ENCODE measurements around the gene ULK3.

- no peak for TF ChIP-seq POLR2AphosphoS5 (IDR thresholded peaks at IDR 0.05)
- TF ChIP-seq, protein P1, sequence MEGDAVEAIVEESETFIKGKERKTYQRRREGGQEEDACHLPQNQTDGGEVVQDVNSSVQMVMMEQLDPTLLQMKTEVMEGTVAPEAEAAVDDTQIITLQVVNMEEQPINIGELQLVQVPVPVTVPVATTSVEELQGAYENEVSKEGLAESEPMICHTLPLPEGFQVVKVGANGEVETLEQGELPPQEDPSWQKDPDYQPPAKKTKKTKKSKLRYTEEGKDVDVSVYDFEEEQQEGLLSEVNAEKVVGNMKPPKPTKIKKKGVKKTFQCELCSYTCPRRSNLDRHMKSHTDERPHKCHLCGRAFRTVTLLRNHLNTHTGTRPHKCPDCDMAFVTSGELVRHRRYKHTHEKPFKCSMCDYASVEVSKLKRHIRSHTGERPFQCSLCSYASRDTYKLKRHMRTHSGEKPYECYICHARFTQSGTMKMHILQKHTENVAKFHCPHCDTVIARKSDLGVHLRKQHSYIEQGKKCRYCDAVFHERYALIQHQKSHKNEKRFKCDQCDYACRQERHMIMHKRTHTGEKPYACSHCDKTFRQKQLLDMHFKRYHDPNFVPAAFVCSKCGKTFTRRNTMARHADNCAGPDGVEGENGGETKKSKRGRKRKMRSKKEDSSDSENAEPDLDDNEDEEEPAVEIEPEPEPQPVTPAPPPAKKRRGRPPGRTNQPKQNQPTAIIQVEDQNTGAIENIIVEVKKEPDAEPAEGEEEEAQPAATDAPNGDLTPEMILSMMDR (IDR thresholded peaks at IDR 0.05) = no peak
Observed at GRCh38 chr15:74867466-74868038, 24.6 kb upstream of the ULK3 start.
